NCI-H460 (cell line): ENCODE data around the gene KLHL30. TPM values are rescaled to one million over a fixed set of nuclear protein-coding genes. Genes with fewer than 3 reads are reported as not detected.

Experiments used
- DNase-seq: peaks from one replicate; pipeline ENCODE4 v3.0.0-alpha.2; 2016; ENCODE audit warnings: low read depth; ENCODE audit errors: extremely low read depth
- total RNA-seq: library from RNA; depleted of rRNA; stranded (reverse); fragments of >200 nt; shearing (Covaris generic); gene quantifications from 2 replicates; pipeline ENCODE4 v1.2.3, GENCODE V29; 2014

KLHL30 gene
- total RNA-seq, 1 experiment from 2014 or later, result 0.05 TPM

DNA sequence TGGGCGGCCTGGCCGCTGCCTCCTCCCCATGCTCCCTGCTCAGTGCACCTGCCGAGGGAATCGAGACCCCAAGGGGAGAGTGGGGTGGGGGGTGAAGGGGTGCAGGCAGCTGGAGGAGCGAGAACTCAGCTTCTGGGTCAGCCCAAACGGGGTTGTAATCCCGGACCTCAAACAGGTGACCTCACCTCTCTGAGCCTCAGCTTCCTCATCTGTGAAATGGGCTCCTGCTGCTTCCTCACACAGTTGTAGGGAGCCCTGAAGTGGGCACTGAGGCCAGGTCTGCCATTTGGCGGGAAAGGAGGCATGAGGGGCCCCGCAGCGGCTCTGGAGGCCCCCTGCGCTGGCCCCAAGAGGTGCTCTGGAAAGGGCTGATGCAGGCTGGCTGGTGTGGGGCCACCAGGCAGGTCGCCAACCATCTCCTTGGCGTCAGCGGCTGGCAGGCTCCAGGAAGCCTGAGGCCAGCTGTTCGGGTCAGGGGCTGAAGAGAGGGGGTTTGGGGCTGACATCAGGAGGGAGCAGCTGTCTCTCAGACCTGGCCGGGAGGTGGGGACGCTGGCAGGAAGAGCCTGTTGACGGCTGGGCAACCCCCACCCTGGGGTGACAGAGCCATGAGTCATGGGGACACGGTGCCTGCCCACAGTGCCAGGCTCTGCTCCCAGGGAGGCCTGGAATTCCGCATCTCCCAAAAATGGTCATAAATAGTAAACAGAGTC, 4.9 kb downstream of the KLHL30 start:
- DNase-seq, result peak; percentile 15

DNA sequence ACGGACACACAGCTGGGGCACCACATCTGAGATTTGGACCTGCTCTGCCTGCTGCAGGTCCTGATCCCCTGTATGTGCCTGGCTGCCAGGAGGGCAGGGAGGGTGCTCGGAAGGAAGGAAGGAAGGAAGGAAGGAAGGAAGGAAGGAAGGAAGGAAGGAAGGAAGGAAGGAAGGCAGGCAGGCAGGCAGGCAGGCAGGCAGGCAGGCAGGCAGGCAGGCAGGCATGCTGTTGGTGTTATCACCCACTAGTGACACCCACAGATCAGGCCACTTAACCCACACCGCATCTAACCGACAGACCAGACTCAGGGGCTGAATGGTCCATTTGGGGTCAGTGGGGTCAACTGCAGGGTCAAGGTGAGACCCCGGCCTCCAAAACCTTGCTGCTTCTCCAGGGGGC, 5.8 kb downstream of the KLHL30 start:
- DNase-seq, result no peak

DNA sequence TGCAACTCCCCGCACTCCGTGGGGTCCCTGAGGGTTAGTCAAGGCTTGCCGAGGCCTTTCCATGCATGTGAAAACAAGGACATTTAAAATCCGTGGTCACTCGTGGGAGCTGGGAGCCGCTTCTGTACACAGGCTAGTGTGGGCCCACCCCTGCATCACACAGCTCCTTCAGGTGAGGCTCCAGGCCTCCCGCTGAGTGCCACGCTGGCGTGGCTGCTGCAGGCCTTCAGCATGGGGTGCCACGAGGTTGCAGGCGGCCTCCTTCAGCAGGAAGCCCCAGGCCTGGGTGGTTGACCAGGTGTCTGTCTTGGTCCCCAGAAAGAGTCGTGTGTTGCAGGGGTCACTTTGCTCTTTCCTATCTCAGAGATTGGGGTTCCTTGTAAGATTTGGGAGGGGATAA, 6.6 kb downstream of the KLHL30 start:
- no peak for DNase-seq

DNA sequence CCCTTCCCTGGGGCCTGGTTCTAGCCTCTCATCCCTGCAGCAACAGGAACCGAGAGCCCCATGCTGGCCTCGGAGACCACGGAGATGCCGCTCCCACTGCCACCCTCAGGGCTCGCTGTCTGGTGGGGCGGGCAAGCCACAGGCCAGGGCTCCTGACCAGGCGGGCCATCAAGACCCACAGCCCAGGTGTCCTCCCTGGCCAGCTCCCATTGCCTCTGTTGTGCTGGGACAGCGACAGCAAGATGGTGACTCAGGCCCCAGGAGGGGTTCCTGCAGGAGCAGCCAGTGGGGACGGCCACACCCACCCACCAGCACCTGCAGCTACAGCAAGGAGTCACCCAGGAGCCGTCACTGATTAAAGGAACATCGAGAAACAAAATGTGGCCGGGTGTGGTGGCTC, 7.4 kb downstream of the KLHL30 start:
- no peak for DNase-seq

DNA sequence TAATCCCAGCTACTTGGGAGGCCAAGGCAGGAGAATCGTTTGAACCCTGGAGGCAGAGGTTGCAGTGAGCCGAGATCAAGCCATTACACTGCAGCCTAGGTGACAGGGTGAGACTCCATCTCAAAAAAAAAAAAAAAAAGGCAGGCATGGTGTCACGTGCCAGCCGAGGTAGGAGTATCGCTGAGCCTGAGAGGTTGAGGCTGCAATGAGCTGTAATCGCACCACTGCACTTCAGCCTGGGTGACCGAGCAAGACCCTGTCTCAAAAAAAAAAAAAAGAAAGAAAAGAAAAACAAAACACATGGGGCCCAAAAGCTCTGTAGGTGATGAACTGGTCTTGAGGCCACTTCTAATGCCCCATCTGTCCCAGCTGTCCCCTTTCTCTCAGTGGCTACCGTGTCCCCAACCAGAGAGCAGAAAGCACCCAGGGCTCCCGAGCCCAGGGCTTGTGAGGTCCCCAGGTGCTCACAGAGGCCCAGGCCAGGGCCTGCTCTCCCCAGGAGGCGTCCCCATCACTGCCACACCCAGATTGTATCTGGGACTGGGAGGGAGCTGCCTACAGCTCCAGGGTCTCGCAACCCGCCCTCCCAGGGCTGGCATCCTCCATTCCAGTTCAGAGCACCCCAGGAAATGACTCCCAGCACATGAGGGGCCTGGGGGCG, 8.5 kb downstream of the KLHL30 start:
- no peak for DNase-seq

DNA sequence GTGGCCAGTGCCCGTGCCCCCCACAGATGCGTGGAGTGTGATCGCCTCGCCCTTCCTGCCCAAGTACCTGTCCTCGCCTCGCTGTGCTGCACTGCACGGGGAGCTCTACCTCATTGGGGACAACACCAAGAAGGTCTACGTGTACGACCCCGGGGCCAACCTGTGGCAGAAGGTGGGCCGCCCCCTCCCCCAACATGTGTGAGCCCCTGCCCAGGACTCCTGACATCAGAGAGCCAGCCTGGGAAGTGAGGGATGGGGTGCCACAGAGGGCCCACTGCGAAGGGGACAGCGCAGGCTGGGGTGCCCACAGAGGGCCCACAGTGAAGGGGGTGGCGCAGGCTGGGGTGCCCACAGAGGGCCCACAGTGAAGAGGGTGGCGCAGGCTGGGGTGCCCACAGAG, 10.5 kb downstream of the KLHL30 start:
- DNase-seq, result no peak

DNA sequence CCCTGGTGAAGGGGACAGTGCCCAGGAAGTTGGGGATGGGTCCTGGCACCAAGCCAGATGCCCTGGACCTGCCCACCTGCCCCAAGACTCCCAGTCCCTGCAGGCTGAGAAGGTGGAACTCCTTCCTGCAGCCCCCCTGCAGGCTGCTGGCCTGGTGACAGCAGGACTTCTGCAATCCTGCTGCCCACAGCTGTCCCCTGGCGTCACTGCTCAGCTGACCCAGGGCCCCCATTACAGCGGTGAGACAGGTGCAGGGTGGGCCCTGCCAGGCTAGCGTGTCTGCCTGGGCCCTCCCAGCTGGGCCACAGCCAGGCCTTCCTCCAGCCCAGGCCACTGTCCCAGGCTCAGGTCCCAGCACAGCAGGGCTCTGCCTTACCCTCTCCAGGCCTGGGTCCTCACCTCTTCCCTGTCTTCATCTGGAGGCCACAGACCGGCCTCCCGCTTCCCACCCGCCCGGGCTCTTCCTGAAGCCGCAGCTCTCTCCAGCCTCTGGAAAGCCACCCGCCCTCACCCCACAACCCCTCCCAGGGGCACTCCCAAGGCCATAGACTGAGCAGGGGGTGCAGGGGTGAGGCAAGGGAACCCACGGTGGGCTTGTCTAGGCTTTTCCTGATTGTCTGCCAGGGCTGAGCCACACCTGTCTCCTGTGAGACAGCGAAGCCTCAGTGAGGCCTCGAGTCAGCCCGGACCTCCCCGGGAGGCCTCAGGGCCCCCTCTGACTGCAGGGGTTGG, 11.5 kb downstream of the KLHL30 start:
- no peak for DNase-seq

DNA sequence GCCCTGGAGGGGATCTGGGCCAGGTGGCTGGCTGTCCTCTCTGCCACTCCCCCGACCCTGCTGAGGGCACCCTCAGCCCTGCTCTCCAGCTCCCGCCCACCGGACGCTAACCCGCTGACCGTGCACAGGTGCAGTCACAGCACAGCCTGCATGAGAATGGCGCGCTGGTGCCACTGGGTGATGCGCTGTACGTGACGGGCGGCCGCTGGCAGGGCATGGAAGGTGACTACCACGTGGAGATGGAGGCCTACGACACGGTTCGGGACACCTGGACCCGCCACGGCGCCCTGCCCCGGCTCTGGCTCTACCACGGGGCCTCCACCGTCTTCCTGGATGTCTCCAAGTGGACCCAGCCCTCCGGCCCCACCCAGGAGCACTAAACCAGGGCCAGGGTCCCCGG, 12.2 kb downstream of the KLHL30 start:
- no peak for DNase-seq

DNA sequence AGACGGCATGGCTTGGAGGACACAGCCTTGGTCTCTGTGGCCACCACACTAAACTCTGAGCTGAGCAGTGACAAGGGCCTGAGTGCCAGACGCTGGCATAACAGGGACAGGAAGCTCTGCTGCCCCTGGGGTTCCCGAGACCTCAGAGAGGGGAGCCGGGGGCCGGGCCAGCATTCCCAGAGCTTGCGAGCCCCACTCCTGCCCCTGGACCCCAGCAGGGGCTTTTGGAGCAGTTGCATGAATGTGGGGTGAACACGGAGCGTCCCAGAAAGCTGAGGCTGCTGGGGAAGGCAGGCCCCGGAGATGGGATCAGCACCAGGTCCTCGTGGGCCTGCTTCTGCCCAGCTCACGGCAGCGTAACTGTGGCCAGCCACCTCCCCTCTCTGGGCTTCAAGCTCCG, 12.7 kb downstream of the KLHL30 start:
- DNase-seq, result no peak

DNA sequence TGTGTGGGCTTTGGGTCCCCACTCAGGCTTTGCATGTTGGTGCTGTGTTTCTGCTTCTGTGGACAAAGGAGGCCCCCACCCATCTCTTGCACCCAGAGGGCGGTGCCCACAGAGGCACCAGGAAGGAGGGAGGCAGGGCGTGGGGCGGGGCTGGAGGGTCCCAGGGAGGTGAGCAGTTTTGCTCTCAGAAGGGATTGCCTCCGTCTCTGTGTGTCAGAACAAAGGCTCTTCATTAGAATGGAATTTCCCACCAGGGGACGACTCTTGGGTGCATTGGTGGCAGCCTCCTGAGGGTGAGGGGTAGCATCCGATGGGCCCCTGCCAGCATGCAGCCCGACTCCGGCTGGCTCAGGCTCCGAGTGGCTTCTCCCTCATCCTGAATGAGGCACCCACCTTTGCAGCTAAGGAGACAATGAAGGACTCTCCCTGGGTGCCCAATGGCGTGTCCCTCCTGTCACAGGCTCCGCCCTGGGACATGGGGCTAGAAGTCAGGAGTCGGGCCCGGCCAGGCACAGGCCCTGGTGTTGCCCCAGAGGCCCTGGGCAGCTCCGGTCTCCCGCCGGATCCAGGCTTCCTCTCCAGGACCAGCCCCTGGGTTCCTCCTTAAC, 13.3 kb downstream of the KLHL30 start:
- DNase-seq, result no peak

DNA sequence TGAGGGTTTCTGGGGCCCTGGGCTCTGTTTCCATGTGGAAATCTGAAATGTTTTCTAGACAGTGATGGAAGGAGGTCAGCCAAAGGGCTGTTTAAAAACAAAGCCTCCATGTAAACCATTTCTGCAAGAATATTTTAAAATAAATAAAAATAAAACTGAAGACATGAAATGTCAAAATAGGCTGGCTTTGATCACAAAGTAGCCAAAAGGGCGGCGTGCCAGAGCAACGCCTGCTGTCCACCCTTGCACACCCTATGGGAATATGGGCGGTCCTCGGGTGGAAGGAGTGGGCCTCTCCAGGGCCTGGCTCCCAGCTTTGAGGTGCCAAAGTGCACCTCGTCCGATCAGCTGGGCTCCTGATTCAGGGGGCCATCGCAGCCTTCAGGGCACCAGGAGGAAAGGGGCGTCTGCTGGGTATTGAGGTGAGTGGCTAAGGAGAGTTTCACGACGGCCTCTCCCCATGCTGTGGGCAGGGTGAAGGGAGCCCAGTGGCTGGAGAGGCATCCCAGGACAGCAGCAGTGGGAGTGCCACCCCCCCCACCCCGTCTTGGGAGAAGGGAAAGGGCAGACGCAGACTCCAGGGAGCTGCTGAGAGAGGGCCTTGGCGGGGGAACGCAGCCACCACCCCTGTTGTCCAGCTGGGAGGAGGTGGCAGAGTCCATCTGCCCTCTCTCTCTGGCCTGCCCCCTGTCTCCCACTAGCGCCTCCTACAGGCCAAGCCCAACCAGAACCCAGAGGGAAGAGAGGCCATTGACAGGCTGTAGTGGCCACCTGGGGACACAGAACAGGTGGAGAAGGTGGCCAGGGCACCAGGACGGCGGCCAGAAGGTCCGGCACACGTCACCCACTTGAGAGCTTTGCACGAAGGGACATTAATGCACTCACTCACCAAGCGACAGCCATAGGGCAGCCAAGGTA, 14.6 kb downstream of the KLHL30 start:
- no peak for DNase-seq

DNA sequence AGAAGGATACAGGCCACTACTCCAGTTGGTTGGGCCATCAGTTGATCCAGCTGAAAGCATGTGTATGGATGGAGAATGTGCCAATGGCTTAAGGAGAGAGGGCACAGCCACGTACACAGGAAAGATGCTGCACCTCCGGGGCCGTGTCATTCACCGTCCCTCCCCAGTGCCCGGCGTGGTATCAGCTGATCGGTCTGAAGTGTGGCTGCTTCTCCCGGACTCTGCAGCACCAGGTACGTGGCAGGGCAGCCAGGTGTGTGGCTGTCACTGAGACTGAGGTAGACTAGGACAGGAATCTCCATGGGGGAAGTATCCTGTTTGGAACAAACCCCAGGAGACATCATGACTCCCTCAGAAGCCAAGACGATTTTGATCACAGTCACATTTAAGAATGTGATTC, 16.1 kb downstream of the KLHL30 start:
- DNase-seq, result no peak

DNA sequence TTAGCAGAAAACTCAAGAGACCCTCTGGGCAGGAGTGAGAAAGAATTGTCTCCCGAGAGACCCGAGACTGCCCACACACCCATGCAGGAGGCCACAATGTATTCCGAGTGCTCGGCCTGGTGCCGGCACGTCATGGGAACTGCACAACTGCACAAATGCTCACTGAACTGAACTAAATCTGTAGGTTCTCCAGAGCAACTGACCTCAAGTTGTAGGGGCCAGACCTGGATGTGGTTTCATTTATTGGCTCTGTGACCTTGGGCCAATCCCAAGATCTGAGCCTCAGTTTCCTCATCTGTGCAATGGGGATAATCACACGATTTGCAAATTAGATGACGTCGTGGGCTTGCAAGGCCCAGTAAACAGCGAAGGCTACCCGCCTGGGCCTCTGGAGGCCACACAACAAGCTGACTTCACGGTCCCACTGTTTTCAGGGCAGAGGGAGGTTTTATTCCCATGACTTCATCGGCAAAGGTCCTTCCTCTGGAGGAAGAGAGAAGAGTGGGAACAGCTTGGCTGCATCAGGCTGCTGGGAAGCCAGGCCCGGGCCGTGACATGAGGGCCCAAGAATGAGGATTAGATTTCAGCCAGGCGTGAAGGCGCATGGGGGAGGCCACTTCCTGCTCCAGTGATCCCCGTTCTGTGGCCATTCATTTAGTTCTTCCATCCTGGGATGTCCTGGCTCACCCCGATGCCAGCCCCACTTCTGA, 16.7 kb downstream of the KLHL30 start:
- DNase-seq, result no peak

DNA sequence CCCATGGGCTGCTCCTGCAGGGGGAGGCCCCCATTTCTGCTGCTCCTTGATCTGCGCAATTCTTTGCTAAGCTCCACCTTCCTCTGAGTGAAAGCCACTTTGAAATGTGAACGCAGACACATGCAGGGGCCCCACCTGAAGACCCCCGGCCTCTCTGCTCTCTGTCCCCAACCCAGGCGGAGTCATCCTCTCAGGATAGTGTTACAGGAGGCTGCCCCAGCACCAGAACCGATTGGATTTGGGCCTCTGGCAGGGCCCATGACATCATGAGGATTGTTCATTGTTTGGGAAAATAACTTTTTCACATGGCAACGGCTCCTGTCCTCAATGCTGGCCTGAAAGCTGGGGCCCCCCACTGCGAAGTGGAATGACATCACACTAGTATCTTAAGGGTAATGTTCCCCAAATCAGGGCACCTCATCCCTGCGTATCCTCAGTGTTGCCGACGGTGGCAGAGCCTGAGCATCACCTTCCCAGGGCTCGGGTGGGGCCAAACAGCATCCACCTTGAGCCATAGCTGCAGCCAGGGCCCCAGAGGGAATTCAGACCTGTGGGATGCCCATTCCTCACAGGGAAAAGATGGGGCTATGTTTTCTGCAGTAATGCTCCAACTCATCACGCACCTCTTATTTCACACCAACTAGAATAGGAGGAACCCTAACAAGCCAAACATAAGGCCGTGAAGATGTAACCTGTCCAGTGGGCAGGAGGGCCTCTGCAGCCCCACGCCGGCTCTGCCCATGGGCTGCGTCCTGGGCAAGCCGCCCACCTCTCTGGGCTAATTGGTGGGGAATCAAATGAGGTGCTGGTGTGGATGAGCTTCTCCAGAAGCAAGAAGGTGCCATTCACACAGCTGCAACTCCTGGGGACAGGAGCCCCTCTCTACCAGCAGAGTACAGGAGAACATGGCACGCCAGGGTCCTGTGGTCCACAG, 17.6 kb downstream of the KLHL30 start:
- DNase-seq, result no peak

DNA sequence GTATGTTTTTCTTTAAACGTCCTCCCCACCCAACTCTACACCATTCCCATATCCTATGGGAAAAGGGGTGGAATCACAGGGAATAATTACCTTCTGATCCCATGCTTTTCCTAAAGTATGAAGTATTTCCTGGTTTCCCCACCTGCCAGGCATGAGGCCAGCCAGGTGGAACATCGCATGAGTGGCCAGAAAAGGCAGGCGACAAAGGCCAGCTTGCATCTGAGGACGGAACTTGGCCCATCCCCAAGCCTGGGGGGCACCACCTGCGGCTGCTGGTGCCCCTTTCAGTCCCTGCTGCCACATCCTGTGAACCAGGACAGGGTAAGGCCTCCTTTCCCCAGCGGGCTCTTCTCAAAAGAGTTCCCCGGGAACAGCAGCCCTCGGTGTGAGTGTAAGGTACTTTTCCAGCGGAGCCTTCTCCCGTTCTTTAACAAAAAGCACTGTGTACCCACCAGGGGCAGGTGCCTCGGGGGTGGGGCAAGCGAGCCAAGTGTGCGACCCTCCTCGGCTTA, 19.1 kb downstream of the KLHL30 start:
- no peak for DNase-seq

DNA sequence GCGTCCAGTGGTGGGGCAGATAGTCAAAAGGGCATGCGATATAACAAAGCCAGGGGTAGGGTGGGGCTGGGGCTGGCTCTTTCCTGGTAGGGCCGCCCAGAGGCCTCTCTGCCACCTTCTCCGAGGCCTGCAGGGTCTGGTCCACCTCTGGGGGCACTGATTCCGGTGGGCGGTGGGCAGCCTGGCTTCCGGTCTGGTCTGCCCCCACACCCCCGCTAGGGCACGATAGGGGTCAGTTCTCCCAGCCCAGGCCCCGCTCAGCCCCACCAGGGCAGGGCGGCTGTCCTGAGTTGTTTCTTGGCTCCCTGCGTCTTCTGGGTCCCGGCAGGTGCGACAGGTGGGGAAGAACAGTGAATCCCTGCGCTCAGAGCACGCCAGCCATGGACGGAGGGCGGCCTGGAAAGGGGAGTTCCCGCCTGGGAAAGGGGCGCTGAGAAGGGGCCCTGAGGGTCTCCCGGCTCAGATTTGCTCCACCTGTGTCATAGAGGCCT, 19.6 kb downstream of the KLHL30 start:
- no peak for DNase-seq

DNA sequence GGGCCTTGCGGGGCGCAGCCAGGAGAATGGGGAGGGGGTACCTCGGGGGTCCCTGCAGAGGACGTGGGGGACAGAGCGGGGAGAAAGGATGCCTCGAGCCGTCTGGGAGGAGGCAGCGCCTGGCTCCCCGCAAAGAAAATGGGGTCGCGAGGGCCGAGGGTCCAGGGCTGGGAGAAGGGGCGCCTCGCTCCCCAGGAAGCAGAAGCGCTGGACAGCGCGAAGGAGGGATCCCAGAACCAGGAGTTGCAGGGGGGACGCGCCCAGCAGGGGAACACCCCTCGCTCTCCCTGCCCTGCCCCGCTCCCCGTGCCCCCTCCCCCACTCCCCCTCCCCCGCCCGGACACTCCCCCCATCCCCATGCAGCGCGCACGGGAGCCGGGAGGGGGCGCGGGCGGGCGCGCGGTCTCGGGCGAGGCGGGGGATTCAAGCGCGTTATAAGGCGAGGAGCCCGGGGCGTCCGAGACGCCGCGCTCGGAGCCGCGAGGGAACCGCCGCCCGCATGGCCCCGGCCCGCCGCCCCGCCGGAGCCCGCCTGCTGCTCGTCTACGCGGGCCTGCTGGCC, 20.1 kb downstream of the KLHL30 start, which contains the start of gene ERFE:
ERFE (plus strand) TSS at position 462 of the 562 bp plus-strand sequence; CDS start at position 500, 38 bp downstream.
- peak; percentile 49 for DNase-seq

DNA sequence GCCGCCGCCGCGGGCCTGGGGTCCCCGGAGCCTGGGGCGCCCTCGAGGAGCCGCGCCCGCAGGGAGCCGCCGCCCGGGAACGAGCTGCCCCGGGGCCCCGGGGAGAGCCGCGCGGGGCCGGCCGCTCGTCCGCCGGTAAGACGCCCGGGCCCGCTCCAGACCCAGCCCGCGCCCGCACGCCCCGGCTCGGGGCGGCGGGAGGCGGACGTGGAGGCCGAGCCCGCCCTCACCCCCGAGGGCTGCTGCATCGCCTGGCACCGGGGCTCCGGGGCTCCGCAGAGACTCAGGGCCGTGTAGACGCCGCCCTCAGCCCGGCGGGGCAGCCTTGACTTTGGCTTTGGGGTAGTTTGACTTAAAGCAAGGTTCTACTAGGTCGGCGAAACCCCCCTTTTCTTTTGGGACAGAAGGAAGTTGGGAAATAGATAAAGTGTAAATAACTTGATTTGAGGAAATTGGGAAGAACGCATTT, 20.6 kb downstream of the KLHL30 start:
- no peak for DNase-seq
